Stimulated activated naive CD8-positive, alpha-beta T cell treated with anti-CD3 and anti-CD28 coated beads, Interleukin-15, Interleukin-2, amounts not matched to agents 100 U/mL and 50 U/mL, for 24 hours (primary cell): Measurements from ENCODE around the gene MORN1.

Experiments used
- ATAC-seq: fragments of 150-1000 bp; cut with Tn5 transposase; one replicate; pipeline ENCODE4 v1.10.0; 2021
- DNase-seq: peaks from one replicate; pipeline ENCODE4 v3.0.0; 2021

Gene MORN1

DNA sequence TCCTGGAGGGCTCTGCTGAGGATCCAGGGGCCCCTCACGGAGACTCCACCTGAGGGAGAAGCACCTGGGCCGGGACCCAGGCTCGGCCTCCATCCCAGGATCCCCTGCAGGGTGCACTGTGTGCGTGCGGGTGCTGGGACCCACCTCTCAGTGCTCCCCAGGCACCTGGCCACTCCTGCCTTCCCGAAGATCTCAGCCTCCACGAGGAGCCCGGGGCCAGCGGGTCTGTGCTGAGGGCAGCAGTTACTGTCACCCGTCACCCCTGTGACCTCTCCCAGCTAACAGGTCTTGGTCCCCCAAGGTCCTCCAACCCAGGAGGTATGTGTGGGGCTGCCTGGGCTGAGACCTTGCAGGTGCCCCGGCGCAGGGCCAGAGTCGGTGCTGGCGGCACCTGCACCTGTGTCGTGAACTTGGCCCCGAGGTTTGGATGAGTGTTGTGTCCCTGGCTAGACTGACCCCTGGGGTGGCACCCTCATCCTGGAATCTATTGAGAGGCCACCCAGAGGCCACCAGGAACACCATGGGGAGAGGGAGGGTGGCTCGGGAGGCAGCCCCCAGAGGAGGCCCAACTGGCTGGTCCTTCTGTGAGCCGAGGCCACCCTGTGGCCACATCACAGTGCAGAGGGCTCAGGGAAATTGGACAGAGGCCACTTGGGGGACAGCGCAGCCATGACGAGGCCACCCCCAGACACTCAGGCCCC is 17.7 kb downstream of the MORN1 start:
- DNase-seq (no peak), ATAC-seq (no peak)

GRCh38 chr1:2372551-2373490 is 18.5 kb downstream of the MORN1 start:
- ATAC-seq (no peak), DNase-seq (no peak)

DNA sequence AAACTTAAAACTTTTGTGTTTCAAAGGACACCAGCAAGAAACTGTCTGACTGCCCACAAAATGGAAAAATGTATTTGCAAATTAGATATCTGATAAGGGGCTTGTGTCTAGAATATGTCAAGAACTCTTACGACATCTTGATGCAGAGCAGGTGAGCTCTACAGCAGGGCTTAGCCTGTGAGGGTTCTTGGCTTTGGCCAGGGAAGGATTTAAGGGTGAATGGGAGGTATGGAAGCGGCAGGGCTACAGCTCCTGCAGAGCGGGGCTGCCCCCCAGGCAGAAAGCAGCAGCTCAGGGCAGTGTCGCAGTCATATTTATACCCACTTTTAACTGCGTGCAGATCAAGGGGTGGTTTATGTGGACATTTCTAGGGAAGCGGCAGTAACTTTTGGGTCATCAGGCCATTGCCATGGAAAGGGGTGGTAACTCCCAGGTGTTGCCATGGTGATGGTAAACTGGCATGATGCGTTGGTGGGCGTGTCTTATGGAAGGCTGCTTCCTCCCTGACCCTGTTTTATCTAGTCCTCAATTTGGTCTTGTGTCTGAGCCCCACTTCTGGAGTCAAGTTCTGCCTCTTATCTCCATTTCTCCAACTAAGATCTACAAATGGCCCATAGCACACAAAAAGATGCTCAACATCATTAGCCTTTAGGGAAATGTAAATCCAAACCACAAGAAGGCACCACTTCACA is 23.2 kb downstream of the MORN1 start:
- DNase-seq, result no peak
- no peak for ATAC-seq

- DNase-seq (no peak), ATAC-seq (no peak)
Observed at GRCh38 chr1:2363847-2364513, 27.4 kb downstream of the MORN1 start.

DNA sequence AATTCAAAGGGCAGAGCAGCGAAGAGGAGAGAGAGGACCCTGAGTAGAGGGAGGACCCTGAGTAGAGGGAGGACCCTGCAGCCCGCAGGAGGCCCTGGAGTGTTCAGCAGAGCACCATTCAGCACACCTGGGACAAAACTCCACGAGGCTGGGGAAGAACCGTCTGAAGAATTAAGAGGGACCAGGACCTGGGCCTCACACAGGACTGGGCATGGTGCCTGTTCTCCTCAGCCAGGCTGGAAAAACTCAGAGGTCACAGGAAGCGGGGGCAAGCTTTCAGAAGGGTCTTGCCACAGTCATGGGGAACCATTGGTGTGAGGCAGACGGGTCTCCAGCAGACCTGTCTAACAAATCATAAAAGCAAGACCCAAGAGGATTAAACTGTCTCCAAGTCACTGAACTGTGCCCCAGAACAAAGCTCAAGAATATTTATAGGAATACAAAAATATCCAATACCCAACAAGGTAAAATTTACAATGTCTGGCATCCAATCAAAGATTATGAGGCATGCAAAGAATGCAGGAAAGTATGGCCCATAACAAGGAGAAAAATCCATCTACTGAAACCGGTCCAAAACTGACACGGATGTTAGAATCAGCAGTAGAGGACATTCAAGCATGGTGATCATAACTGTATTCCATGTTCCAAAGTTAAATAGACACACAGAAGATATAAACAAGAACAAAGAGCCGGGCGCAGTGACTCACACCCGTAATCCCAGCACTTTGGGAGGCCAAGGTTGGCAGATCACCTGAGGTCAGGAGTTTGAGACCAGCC is 30.6 kb downstream of the MORN1 start:
- no peak for DNase-seq
- ATAC-seq, result no peak

GRCh38 chr1:2358651-2359640 is 32.4 kb downstream of the MORN1 start:
- ATAC-seq (no peak), DNase-seq (no peak)

- ATAC-seq, result no peak
- DNase-seq, result no peak
Observed at GRCh38 chr1:2358072-2358471, 33.3 kb downstream of the MORN1 start.

- ATAC-seq, result no peak
- no peak for DNase-seq
Observed at GRCh38 chr1:2356911-2357845, 34.2 kb downstream of the MORN1 start.

DNA sequence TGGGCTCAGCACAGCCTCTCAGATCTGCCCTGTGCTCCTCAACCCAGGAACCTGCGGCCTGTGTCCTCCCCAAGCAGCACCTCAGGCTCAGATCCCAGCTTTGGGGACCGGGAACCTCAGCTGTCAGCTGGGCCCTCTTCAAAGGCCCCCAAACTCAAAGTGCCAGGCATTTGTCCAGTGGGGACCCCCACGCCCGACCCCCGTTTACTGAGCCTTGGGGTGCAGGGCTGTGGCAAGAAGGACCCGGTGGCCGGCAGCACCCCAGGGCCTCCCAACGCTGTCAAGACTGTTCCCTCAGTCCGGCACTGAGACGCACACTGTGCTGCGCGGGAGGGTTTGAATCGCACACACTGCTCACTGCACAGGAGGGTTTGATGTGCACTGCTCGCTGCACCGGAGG is 35.0 kb downstream of the MORN1 start:
- DNase-seq (no peak), ATAC-seq (no peak)

DNA sequence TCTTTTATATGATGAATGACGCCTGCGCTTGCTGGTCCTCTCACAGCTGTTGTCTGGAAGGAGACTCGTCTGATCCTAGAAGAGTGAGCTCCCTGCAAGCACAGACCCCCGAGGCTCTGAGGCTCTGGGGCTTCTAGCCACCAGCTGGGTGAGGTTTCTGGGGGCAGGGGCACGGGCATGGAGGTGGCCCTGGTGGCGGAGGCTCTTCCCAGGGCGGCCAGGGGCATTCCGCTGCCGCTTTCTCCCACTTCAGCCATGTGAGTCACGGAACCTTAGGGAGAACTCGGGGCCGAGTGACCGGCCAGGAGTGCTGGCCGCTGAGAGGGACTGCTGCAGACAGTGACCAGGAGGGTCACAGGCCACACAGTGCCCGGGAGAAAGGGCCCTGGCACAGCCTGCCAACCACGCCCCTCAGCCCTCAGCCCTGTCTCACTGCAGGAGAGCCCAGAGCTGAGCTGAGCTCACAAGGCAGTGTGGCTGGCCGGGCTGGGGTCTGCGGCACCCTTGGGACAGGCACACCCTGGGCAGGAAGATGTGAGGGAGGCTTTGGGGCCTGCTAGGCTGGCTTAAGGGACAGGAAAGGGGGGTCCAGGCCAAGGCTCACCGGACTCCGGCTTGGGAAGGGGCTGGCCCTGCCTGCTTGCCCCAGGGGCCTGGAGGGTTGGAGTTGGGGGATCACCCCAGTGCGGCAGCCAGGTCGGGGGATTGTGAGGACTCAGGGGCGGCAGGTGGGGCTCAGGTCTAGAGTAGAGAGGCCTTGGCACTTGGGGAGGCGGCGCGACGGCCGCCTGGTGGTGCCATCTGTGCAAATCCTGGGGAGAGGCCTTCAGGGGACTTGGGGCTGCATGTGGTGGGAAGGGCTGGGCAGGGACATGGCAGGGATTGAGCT is 35.7 kb downstream of the MORN1 start:
- DNase-seq (no peak), ATAC-seq (no peak)

- DNase-seq (no peak), ATAC-seq (no peak)
Observed at GRCh38 chr1:2354511-2355372, 36.6 kb downstream of the MORN1 start.

GRCh38 chr1:2353551-2354438 is 37.6 kb downstream of the MORN1 start:
- DNase-seq (no peak), ATAC-seq (no peak)

DNA sequence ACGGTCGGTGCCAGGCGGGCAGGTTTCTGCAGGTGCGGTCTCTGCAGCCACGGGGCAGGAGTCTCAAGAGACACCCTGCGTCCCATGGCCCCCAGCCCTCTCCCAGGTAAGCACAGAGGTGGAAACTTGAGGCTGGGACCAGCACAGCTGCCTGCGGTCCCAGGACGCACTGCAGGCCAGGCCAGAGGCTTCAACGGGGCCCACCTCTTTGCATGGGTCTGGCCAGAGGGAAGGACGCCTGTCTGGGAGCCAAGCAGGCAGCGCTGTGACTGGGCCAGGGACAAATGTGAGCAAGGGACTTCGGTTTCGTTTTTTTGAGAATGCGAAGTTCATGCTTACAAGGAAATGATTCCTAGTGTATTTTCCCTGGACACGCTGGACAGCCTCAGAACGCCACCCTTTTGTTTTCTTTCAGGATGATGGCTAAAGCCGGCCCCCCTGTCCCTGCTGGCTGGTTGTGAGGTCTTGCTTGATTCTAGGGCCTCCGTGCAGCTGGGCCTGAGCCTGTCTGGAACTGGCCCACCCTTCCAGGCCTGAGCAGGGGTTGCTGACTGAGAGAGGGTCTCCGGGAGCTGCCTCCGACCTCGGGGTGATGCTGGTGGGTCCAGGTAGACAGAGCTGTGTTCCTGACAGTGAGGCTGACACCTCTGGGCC is 38.3 kb downstream of the MORN1 start:
- DNase-seq (no peak), ATAC-seq (no peak)

DNA sequence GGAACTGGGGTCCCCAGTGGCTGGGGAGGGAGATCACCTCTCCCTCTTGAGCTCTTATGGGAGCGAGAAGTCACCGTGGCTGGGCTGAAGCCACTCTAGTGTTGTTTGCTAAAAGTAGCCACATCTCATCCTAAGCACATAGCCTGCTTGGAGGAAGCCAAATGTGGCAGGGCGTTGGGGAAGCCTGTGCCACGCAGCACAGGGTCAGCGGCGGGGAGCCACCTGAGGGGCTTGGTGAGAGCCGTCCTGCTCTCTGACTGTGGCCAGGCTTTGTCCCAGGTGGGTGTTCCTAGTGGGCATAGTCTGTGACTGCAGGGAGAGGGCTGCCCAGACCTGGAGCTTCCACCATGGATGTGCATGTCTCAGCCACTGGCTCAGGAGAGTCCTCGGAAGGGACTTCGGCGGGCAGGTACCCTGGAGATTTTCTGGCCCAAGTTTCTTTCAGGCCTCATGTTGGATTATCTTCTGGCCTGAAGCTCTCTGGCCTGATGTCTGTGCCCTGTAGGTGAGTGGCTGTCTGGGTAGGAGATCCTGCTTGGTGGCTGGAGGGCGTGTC is 38.9 kb downstream of the MORN1 start:
- DNase-seq (no peak), ATAC-seq (no peak)

- ATAC-seq (no peak), DNase-seq (no peak)
Observed at GRCh38 chr1:2351723-2352122, 39.6 kb downstream of the MORN1 start.
